UCSD-AML1 (cell line): ENCODE measurements around the gene POLR2E.

ENCODE experiments used
- DNase-seq: peaks from one replicate; lab custom pipeline; 2025; ENCODE audit not compliant: unreplicated experiment; lab: John Stamatoyannopoulos, UW

The POLR2E gene

GRCh38 chr19:1051791-1052190 is 43.4 kb downstream of the POLR2E start:
- DNase-seq: no peak

DNA sequence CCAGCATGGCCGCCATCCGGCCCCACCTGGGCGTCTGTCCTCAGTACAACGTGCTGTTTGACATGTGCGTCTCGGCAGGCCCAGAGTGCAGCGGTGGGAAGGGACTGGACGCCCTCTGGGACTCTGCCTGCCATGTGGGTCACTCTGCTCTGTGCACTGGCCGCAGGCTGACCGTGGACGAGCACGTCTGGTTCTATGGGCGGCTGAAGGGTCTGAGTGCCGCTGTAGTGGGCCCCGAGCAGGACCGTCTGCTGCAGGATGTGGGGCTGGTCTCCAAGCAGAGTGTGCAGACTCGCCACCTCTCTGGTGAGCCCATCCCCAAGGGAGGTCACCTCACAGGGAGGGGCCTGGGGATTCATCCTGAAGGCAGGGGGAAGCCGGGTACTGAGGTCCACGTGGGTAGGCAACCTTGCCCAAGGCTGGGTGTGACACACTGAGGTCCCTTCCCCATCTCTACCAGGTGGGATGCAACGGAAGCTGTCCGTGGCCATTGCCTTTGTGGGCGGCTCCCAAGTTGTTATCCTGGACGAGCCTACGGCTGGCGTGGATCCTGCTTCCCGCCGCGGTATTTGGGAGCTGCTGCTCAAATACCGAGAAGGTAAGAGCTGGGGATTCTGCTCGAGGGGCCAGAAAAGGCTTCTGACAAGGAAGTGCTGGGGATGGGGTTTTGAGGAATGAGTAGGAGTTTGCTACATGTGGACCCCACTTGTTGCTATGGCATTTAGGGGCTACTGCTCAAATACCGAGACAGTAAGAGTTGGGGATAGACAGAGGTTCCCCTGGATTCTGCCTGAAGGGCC is 44.0 kb downstream of the POLR2E start:
- no peak for DNase-seq

- DNase-seq: no peak
Observed at GRCh38 chr19:1049800-1050199, 45.4 kb downstream of the POLR2E start.

GRCh38 chr19:1049106-1049505 is 46.1 kb downstream of the POLR2E start:
- no peak for DNase-seq

- no peak for DNase-seq
Observed at GRCh38 chr19:1047696-1048147, 47.5 kb downstream of the POLR2E start.

- no peak for DNase-seq
Observed at GRCh38 chr19:1046836-1047695, 48.1 kb downstream of the POLR2E start.

- no peak for DNase-seq
Observed at GRCh38 chr19:1046117-1046626, 49.0 kb downstream of the POLR2E start.

DNA sequence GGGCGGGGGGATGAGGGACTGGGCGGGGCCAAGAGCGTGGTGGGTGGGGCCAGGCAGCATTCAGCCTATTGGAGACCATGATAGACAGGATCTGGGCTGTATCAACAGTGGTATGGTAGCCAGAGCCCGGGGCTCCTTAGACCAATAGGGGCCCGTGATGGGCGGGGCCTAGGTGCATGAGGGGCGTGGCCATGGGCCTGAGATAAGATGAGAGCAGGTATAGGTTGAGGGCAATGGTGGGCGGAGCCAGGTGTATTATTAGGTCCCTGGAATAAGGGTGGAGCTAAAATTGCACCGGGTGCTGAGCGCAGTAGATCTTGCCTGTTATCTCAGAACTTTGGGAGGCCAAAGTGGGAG is 50.0 kb downstream of the POLR2E start:
- peak; percentile 27 for DNase-seq

DNA sequence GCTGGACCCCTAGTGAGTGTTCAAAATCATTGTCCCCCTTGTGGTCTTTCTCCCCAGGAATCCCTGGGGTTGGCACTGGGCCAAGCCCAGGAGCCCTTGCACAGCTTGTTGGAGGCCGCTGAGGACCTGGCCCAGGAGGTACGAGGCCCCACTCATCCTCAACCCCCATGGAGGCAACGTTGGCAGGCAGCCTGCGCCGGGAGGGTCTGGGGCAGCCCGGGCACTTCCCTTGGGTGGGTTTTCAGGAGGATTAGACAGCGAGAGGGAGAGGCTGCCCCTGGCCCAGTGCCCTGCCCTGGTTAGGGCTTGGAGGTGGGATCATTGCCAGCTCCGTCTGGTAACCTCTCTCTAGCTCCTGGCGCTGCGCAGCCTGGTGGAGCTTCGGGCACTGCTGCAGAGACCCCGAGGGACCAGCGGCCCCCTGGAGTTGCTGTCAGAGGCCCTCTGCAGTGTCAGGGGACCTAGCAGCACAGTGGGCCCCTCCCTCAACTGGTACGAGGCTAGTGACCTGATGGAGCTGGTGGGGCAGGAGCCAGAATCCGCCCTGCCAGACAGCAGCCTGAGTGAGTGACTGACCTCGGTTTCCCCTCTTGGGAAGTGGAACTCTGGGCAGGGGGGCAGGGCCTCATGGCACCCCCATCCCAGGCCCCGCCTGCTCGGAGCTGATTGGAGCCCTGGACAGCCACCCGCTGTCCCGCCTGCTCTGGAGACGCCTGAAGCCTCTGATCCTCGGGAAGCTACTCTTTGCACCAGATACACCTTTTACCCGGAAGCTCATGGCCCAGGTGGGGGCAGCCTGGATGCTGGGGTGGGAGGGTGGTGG is 52.3 kb downstream of the POLR2E start:
- no peak for DNase-seq

- DNase-seq: no peak
Observed at GRCh38 chr19:1041835-1042685, 53.1 kb downstream of the POLR2E start.

DNA sequence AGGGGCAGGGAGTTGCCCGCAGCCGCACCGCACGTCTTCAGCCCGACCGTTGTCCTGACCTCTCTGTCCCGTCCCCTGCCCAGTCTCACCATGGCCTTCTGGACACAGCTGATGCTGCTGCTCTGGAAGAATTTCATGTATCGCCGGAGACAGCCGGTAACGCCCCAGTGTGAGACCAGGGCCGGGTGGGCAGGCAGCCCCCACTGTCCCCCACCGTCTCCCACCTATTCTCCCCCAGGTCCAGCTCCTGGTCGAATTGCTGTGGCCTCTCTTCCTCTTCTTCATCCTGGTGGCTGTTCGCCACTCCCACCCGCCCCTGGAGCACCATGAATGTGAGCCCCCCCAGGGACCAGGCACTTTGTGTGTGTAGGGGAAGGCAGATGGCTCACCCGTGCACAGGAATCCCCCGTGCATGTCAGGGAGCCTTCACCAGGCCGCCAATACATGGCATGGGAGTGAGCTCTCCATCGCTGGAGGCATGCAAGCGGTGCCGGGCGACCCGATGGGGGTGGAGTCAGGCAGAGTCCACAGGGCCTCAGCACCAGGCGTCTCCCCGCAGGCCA is 53.8 kb downstream of the POLR2E start:
- no peak for DNase-seq

DNA sequence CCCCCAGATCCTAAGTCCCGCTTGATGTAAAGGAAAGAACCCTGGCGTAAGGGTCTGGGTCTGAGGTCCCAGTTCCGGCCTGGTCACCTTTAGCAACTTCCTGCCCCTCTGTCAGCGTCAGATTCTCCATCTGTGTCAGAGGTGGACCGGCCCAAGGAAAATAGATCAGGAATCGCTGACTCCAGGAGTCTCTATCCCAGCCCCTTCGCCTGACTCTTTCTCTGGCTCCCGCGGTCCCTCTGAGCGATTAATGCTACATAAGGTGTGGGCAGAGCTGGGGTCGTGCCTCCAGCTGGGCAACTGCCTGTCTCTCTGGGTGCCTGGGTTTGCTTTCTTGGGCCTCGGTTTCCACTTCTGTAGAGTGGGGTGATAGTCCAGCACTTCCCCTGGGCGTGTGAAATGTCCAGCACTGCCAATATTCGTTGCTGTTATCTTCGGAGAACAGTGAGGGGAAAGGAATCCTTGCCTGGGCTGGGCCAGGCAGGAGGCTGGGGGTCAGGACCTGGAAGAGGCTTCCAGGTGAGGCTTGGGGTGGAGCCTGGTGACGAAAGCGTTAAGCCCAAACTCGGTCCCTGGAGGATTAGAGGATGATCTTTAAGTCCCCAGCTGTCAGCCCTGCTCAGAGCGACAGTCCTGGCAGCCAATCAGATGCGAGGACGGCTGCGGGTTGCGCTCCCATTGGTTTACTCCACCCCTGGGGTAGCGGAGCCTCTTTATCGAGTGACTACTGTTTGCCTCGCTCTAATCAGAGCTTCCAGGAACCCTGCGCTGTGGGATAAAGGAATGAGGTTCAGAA is 54.5 kb downstream of the POLR2E start:
- DNase-seq: peak; percentile 84

- DNase-seq: peak; percentile 97
Observed at GRCh38 chr19:1039646-1040475, 55.3 kb downstream of the POLR2E start, which contains the start of gene ABCA7. Gene ABCA7, plus strand, starts transcription at chr19:1040107. Its CDS starts 1,255 bp downstream, at chr19:1041362.

DNA sequence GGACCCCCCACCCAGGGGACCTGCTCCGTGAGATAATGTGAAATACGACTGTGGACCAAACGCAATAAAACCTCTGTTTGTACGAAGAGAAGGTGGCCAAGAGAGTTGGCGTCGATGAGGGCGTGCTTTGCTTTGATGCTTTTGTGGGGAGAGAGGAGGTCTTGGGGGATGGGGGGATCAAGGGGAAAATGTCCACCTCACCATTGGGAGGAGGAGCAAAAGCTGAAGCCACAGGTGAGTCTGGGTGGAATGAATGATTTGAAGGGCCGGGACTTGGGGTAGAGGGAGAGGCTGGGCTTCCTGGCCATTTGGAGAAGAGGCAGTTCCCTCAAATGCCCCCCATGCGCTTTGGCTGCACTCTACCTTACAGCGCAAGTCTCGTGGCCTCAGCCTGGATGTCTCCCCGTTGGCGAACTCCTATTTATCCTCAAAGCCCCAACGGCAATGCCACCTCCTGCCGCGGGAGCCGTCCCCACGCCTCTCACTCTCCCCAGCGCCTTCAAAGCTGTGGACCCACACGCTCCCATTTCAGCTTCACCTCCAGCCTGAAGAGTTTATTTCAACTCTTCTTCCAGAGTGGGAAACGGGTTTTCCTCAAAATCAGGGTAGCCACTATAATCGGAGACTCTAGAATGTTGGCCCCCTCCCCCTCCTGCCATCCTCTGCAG is 56.1 kb downstream of the POLR2E start:
- DNase-seq: no peak

- no peak for DNase-seq
Observed at GRCh38 chr19:1037621-1038064, 57.5 kb downstream of the POLR2E start.
